Measurements from ENCODE around the gene TTC21A. TPM values are rescaled to one million over a fixed set of nuclear protein-coding genes. Genes with fewer than 3 reads are reported as not detected.
A peak's percentile ranks its signal among the peaks of the same experiment; 100 is the strongest.

Gene TTC21A
- total RNA-seq, 2 experiments from 2014 or later, result 0.69 to 0.79 TPM

- DNase-seq (no peak), ATAC-seq (no peak)
- H3K9me3 Mint-ChIP-seq, result no peaks in the 10 kb centered on the region
- no peak overlapping the region for H3K4me3 Mint-ChIP-seq
- H3K27me3 Mint-ChIP-seq, result no peaks in the 10 kb centered on the region
- no peak overlapping the region for H3K27ac Mint-ChIP-seq
- no peaks in the 10 kb centered on the region for H3K36me3 Mint-ChIP-seq (ENCODE audit: low read depth)
- TF ChIP-seq, protein P1, sequence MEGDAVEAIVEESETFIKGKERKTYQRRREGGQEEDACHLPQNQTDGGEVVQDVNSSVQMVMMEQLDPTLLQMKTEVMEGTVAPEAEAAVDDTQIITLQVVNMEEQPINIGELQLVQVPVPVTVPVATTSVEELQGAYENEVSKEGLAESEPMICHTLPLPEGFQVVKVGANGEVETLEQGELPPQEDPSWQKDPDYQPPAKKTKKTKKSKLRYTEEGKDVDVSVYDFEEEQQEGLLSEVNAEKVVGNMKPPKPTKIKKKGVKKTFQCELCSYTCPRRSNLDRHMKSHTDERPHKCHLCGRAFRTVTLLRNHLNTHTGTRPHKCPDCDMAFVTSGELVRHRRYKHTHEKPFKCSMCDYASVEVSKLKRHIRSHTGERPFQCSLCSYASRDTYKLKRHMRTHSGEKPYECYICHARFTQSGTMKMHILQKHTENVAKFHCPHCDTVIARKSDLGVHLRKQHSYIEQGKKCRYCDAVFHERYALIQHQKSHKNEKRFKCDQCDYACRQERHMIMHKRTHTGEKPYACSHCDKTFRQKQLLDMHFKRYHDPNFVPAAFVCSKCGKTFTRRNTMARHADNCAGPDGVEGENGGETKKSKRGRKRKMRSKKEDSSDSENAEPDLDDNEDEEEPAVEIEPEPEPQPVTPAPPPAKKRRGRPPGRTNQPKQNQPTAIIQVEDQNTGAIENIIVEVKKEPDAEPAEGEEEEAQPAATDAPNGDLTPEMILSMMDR (IDR thresholded peaks at IDR 0.05), result no peak
- peaks cover 16% of the 10 kb centered on the region for H3K4me1 Mint-ChIP-seq (ENCODE audit: low read depth)
- ChIA-PET POLR2A (interaction anchor here (1.9 kb wide), 1 partner anchor 13 kb away, joined by 8 read pairs; no protein-coding TSS in a partner anchor), CTCF (interaction anchor here (1.2 to 1.3 kb wide), 2 partner anchors 14 to 100 kb away, joined by 3 read pairs; no protein-coding TSS in a partner anchor)
- intact Hi-C loops (cut with micrococcal nuclease), result no loop called here
These were observed 56.9 kb downstream of the TTC21A start for GRCh38 chr3:39164414-39164813.

GRCh38 chr3:39165518-39165917 is 58.0 kb downstream of the TTC21A start:
- H3K4me3 Mint-ChIP-seq, result no peak overlapping the region
- no peaks in the 10 kb centered on the region for H3K36me3 Mint-ChIP-seq (ENCODE audit: low read depth)
- ChIA-PET POLR2A (interaction anchor here (1.0 to 1.2 kb wide), 3 partner anchors 10 to 103 kb away, joined by 3 read pairs; no protein-coding TSS in a partner anchor), CTCF (interaction anchor here (0.6 kb wide), 1 partner anchor 17 kb away, joined by 3 read pairs; no protein-coding TSS in a partner anchor)
- DNase-seq, result no peak
- H3K27ac Mint-ChIP-seq, result no peak overlapping the region
- intact Hi-C loops (cut with micrococcal nuclease), result no loop called here
- no peaks in the 10 kb centered on the region for H3K27me3 Mint-ChIP-seq
- H3K4me1 Mint-ChIP-seq (ENCODE audit: low read depth), result peaks cover 18% of the 10 kb centered on the region
- ATAC-seq, result no peak
- H3K9me3 Mint-ChIP-seq, result no peaks in the 10 kb centered on the region
- TF ChIP-seq, protein P1 (IDR thresholded peaks at IDR 0.05), result no peak

- DNase-seq, result peak; percentile 1
- H3K4me1 Mint-ChIP-seq (ENCODE audit: low read depth), result peaks cover 18% of the 10 kb centered on the region
- no peaks in the 10 kb centered on the region for H3K36me3 Mint-ChIP-seq (ENCODE audit: low read depth)
- H3K9me3 Mint-ChIP-seq, result no peaks in the 10 kb centered on the region
- POLR2A ChIA-PET, result interaction anchor here (1.0 to 1.5 kb wide), 3 partner anchors 10 to 102 kb away, joined by 3 to 4 read pairs (median 3); no protein-coding TSS in a partner anchor
- H3K27me3 Mint-ChIP-seq, result no peaks in the 10 kb centered on the region
- peak; percentile 55 for ATAC-seq
- no peak overlapping the region for H3K4me3 Mint-ChIP-seq
- CTCF ChIA-PET, result interaction anchor here (0.6 to 3.1 kb wide), 2 partner anchors 18 to 122 kb away, joined by 3 to 14 read pairs; no protein-coding TSS in a partner anchor
- intact Hi-C loops (cut with micrococcal nuclease), result no loop called here
- no peak overlapping the region for H3K27ac Mint-ChIP-seq
- TF ChIP-seq, protein P1 (IDR thresholded peaks at IDR 0.05), result no peak
These were observed 58.7 kb downstream of the TTC21A start for GRCh38 chr3:39166134-39166710.

DNA sequence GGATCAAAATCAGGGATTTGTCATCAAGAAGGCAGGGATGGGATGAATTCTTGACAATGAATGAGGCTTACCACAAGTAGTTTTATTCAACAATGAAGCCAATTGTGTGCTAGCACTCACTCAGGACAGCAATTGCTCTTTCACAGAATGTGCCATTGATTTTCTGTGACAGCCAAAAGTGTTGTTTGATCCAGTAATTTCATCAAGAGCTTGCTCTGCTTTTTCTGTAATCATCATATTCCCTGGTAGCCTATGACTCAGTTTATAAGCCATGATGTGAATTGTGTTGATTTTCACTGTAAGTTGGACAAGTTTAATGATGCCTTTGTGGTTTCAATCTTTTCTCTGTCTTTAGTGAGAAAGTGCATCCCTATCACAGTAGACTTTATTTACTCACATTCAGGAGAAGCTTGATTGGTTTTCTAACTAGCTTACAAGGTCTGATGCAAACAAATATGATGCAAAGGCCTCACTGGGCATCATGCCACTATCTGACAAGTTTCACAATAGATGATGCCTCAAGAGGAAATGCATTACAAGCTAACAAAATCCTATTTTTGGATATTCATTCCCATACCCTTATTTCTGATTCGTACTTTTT is 59.6 kb downstream of the TTC21A start:
- peaks cover 18% of the 10 kb centered on the region for H3K4me1 Mint-ChIP-seq (ENCODE audit: low read depth)
- DNase-seq, result peak; percentile 5
- no peak overlapping the region for H3K4me3 Mint-ChIP-seq
- no peaks in the 10 kb centered on the region for H3K27me3 Mint-ChIP-seq
- ChIA-PET POLR2A (interaction anchor here (0.8 to 1.5 kb wide), 3 partner anchors 10 to 61 kb away, joined by 3 to 5 read pairs (median 4); no protein-coding TSS in a partner anchor), CTCF (interaction anchor here (1.4 to 3.1 kb wide), 2 partner anchors 9 to 121 kb away, joined by 5 to 14 read pairs; no protein-coding TSS in a partner anchor)
- intact Hi-C loops (cut with micrococcal nuclease), result no loop called here
- TF ChIP-seq, protein P1 (IDR thresholded peaks at IDR 0.05), result no peak
- no peak for ATAC-seq
- no peaks in the 10 kb centered on the region for H3K9me3 Mint-ChIP-seq
- H3K36me3 Mint-ChIP-seq (ENCODE audit: low read depth), result no peaks in the 10 kb centered on the region
- H3K27ac Mint-ChIP-seq, result no peak overlapping the region

Data from activated CD8-positive, alpha-beta T cell treated with anti-CD3 and anti-CD28 coated beads for 36 hours (primary cell).